Ramos (cell line): ENCODE data around the gene CHIC2.
"Not testable (repeated sequence)": the region's sequence is repeated elsewhere in the genome, so short reads cannot be mapped to it uniquely, and the experiment has no call there.

Experiments
- in situ Hi-C: fragments of 300-500 bp; cut with MboI; formaldehyde crosslinking; loops from one replicate; pipeline ENCODE4 v1.14.3; 2022; ENCODE audit warnings: low sequenced_read_pairs; ENCODE audit not compliant: unreplicated experiment

The CHIC2 gene

DNA sequence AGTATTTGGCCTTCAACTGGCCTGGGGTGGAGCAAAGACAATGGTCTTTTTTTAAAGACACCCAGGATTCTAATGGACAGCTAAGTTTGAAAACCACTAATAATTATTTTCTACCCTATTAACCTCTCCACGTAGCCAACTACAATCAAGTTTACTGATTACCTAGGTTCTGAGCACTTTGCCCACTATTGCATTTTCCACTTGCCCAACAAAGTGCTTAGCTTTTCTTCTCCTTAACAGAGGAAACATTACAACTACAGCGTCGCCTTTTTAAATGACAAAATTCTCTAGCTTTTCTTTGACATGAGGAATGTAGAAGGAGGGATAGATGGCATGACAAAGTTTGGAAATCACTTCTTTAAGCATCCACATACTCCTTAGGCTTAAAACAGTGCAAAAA is 2.0 kb downstream of the CHIC2 start:
- in situ Hi-C loops = no loop called here

DNA sequence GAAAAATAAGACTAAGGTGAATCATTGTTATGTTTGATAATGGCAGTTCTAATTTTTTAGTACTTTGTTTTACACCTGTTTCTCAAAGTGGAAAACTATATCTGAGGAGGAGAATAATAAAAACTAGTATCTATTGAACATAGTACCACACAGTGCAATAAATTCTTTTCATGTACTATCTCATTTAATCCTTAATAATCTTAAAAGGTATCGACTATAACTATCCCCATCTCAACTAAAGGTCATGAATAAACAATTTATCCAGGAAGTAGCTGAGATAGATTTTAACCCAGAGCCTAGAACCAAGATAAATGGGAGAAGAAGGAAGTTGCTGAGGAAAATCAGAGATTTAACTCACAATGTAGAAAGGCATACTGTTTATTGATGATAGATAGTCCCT is 2.5 kb downstream of the CHIC2 start:
- in situ Hi-C loops = no loop called here

DNA sequence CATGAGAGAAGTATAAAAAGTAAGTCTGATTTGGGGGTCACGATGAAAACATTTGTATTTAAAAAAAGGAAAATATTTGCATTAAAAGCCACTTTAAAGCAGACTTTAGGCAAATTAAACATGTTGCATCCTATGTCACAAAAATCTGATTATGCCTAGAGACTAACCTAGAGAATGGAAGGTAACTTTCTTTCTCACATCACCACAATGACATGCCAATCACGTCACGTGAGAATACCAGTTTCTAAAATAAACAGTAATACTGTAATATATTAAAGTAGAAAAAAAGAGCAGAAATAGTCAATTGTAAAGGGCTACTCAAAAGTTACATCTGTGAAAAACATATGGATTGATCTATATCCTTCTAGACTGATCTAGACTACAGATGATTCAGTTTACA is 3.3 kb downstream of the CHIC2 start:
- in situ Hi-C loops = no loop called here

DNA sequence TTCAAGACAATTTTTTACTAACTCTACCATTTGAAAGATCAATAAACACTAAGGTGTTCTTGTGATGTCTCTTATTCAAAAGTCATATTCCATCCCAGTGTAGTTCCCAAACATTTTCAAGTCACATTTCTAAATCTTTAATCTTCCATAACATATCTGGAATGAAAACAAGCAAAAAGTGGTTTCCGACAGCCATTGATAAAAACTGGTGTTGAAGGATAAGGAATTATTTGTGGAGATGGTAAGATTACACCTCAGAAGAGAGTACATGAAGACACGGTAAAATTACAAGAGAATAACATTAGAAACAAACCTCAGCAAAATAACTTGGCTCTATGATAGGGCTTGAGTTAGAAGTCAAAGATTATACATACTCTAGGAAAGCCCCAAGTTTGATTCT is 4.3 kb downstream of the CHIC2 start:
- in situ Hi-C loops = no loop called here

DNA sequence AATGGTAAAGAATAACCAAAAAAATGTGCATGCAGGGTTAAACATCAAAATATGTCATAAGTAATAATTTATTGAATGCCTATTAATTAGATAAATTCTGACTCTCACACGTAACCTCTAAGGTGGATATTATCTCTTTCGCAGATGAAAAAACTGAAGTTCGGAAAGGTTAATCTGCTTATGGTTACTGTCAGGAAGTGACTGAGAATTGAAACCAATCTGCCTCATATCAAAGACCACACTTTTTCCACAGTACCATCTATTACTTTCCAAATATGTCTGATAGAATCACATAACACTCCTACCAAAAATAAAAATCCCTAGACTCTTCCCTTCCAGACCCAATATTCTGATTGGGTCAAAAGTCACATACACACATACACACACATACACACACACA is 6.2 kb downstream of the CHIC2 start:
- in situ Hi-C loops = no loop called here

DNA sequence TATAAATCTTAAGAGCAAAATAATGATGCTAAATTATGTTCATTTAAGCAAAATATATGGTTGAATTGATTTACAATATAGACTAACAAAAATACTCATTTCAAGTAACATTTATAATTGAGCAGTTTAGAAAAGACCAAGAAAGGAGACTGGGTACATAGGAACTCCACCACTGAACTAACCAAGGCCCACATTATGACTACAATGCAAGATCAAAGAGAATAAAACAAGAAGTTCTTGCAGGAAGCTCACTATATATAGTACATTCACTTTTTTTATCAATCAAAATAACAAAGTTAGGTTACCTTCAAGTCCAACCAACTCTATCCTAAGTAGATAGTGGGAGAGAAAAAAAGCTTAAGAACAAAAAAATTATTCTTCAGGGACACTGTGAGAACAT is 8.0 kb downstream of the CHIC2 start:
- in situ Hi-C loops = no loop called here

DNA sequence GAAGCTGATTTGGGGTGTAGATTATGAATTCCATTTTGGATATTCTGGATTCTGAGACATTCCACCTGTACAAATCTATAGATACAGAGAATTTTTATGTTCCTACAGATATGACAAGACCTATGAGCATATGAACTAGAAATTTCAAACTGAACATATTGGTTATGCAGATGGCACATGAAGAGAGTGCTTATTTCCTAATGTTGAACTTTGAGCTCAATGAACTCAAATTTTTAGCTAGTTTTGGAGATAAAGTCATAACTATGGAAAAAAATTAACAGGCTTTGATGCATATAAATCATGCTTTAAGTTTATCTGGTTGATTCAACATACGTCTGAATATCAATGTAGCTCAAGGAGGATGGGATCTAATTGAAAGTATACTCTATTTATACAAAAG is 8.9 kb downstream of the CHIC2 start:
- in situ Hi-C loops = no loop called here

DNA sequence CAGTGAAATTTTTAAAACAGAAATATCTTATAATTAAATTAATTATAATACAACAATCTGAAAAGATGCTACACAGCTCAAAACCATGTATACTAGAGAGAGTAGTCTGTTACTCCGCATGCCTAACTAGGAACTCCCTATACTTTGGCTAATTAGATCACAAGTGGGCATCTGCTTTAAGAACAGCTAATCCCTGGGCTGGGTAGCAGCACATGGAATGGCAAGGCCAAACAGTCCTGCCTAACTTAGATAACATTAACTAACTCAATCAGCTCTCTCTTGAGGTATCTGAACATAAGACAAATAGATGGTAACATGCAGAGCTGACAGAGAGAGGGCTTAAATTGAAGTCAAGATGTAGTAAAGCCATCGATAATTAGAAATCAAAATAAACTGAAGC is 9.9 kb downstream of the CHIC2 start:
- in situ Hi-C loops = no loop called here

DNA sequence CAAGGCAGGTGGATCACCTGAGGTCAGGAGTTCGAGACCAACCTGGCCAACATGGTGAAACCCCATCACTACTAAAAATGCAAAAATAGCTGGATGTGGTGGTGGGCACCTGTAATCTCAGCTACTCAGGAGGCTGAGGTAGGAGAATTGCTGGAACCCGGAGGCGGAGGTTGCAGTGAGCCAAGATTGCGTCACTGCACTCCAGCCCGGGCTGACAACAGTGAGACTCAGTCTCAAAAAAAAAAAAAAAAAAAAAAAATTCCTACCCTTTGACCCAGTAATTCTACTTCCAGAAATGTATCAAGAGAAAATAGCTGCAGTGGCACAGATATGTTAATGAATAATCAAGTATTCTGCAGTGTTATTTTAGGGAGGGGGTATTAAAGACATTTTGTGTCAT is 11.1 kb downstream of the CHIC2 start:
- in situ Hi-C loops = not testable (repeated sequence)

DNA sequence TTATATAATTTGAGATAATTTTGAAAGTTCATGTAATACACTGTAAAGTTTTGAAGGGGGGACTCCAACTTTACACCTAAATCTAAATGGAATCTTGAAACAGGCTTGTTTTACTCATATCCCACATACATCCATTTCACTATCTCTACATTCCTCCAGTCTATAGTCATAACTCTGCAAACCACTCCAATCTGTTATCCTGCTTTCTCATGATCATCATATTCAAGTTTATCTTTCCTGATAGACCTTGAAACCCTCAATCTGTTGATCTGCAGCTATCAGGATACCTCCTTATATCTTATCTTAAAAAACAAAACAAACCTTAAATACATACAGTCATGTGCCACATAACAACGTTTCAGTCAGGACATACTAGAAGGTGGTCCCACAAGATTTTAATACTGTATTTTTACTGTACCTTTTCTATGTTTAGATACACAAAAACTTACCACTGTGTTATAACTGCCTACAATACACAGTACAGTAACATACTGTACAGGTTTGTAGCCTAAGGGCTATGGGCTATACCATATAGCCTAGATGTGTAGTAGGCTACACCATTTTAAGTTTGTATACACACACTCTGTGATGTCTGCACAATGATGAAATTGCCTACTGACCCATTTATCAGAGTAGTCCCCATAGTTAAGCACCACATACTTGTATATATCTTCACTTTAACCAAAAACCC is 14.0 kb downstream of the CHIC2 start:
- in situ Hi-C loops = no loop called here

DNA sequence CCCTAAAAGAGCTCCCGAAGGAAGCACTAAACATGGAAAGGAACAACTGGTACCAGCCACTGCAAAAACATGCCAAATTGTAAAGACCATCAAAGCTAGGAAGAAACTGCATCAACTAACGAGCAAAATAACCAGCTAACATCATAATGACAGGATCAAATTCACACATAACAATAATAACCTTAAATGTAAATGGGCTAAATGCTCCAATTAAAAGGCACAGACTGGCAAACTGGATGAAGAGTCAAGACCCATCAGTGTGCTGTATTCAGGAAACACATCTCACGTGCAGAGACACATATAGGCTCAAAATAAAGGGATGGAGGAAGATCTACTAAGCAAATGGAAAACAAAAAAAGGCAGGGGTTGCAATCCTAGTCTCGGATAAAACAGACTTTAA is 20.8 kb downstream of the CHIC2 start:
- in situ Hi-C loops = not testable (repeated sequence)

DNA sequence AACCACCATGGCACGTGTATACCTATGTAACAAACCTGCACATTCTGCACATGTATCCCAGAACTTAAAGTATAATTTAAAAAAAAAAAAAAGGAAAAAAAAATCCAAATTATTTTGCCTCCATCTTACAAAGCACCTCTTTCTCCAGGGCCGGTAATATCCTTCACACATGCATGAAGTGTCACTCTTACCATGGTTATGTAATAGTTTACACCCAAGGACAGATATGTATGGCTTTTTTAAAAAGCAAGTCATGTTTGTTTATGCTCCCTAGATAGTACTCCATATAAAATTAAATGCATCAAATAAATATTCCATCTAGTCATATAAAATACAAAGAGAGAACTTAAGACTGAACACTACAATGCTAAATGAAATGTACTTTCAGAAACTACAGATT is 22.5 kb downstream of the CHIC2 start:
- in situ Hi-C loops = no loop called here

DNA sequence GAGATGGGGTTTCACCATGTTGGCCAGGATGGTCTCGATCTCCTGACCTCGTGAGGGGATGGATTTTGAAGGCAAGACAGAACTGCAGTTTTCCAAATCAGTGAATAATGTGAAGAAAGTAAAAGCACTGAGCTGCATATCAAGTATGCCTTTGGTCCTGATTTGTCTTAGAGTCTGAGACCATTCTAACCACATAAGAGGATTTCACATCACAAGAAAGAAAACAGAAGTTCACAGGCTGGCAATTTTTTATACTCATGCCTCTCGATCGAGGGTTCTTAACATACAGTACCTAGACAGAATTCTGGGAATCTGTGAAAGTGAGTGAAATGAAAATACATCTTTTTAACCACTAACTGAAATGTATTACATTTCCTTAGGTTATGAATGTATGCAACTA is 23.3 kb downstream of the CHIC2 start:
- in situ Hi-C loops = no loop called here

DNA sequence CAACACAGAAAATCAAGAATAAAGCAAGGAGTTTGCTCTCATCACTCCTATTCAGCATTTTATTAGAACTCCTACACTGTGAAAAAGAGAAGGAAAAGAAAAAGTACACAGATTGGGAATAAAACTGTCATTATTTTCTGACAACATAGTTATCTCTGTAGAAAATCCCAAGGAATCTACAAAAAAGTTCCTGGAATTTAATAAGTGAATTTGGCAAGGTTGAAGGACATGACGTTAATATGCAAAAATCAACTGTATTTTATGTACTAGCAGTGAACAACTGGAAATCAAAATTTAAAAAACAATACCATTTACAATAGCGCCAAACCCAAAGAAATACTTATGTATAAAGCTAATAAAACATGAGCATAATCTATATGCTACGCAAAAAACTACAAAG is 26.3 kb downstream of the CHIC2 start:
- in situ Hi-C loops = no loop called here

DNA sequence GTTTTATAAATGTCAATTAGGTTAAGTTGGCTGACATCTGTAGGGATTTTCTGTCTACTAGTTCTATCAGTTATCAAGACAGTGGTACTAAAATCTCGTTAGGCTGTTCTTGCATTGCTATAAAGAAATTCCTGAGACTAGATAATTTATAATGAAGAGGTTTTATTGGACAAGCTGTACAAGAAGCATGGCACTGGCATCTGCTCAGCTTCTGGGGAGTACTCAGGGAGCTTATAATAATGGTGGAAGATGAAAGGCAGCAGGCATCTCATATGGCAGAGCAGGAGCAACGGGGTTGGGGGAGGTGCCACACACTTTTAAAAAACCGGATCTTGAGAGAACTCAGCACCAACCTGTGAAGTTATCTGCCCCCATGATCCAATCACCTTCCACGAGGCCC is 28.2 kb downstream of the CHIC2 start:
- in situ Hi-C loops = no loop called here

DNA sequence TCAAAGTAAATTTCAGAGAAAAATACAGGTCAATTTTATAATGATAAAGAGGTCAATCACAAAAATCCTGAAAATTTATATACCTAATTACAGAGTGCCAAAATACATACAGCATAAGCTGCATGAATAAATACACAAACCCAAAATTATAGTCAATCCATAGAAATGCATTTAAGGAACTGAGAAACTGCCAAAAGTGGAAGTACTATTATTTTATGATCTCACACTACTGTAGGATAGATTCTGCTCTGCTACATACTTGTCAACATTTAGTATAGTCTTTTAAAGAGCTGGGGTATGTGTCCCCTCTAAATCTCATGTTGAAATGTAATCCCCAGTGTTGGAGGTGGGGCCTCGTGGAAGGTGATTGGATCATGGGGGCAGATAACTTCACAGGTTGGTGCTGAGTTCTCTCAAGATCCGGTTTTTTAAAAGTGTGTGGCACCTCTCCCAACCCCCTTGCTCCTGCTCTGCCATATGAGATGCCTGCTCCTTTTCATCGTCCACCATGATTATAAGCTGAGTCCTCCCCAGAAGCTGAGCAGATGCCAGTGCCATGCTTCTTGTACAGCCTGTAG is 31.8 kb downstream of the CHIC2 start:
- in situ Hi-C loops = no loop called here

DNA sequence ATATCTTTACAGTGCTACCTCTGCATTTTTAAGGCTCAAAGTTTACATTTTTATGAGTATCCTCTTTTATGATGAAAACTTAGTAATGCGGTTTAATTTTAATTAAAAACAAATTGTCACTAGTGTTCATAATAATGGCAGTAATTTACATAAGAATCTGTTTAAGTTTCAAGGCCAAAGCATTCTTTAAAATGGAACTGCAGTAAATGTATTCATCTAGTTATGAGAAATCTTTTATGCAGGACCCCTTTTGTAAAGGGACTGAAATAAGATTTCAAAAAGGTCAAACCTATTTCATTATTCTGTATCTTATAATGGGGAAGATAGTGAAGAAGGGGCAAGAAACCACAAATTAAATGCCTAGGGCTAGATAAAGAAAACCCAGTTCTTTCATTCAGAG is 37.1 kb downstream of the CHIC2 start:
- in situ Hi-C loops = no loop called here

DNA sequence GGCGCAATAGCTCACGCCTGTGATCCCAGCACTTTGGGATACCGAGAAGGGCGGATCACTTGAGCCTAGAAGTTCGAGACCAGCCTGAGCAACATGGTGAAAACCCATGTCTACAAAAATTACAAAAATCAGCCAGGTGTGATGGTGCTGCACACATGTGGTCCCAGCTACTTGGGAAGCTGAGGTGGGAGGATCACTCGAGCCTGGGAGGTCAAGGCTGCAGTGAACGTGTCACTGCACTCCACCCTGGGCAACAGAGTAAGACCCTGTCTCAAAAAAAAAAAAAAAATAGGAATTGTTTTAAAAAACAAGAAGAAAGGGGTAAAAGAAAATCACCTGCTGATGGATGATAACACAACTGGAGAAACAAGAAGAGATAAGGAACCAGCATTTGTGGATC is 38.8 kb downstream of the CHIC2 start:
- in situ Hi-C loops = no loop called here

DNA sequence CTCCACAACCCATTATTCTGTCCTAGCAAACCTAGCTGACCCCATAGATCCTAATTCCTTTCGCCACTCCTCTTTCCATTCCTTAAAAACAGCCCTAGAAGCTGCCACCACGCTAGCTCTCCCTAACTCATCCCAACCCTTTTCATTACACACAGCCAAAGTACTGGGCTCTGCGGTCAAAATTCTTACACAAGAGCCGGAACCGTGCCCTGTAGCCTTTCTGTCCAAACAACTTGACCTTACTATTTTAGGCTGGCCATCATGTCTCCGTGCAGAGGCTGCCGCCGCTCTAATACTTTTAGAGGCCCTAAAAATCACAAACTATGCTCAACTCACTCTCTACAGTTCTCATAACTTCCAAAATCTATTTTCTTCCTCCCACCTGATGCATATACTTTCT is 41.4 kb downstream of the CHIC2 start:
- in situ Hi-C loops = not testable (repeated sequence)

DNA sequence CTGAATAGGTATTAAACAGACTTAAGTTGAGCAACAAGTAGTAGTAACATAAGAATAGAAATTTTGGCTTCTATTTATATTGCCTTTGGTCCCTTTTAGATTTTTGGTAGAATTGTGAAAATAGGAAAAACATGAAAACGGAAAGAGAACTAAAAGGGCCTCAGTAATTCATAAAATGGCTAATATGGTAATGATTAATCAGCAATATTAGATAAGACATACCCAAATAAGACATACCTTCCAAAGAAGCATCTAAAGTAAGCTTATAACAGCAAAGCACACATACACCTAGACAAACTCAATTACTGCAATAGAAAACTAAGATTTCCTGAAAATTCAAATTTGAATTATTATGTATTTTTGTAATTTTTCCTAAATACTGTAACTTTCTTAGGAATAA is 46.4 kb downstream of the CHIC2 start:
- in situ Hi-C loops = no loop called here

DNA sequence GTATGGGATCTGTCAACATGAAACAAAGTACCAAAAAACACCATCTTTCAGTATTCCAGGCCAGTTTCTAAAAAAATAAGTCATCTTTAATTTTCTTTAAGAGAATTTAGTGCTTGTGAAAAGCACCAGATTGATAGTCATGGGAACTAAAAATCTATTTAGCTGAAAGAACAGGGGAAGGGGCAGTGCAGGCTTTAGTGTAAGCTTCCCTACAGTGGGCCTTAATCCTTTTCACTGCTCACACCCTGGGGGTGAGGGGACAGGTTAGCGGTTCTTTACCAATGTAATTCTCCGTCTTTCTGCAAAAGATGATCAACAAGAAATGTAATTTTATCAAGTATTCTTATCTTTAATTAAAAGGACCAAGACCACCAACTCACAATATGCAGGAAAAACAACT is 47.1 kb downstream of the CHIC2 start:
- in situ Hi-C loops = no loop called here

DNA sequence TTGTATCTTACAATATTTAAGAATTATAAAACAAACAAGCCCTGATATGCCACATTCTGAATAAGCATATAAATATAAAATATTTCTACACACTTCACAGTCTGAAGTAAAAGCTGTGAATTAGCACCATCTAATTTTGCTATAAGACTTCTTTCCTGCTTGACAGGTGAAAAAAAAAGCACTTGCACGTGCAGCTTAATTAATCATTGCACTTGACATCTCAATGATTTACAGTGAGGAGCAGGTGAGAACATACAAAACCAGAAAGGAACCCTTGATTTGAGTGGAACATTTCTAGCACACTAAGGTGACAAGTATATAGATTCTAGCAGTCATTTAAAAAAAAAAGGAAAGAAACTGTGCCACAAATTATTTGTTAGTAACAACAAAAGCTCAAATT is 47.9 kb downstream of the CHIC2 start:
- in situ Hi-C loops = no loop called here
